ENCODE measurements around the gene INPP5B.
"Not testable (repeated sequence)": the region's sequence is repeated elsewhere in the genome, so short reads cannot be mapped to it uniquely, and the experiment has no call there.

Gene INPP5B

DNA sequence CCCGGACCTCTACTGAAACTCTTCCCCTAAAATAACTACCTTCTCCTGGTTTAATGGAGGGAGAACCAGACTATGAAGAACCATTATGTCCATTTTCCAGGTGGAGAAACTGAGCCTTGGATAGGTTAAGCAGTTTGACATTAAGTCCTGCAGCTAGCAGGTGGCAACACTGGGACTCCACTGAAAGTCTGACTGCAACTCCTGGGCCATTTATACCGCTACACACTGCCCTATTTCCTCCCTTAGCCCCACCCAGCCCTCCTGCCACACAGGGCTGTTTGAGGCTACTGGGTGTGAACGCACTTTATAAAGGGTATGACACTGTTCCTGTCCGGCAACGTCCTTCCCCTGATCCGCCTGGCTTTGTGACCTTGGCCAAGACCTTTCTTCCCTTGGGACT, 511 bp upstream of the INPP5B start:
- no peak for DNase-seq (ENCODE audit: low read depth)

DNA sequence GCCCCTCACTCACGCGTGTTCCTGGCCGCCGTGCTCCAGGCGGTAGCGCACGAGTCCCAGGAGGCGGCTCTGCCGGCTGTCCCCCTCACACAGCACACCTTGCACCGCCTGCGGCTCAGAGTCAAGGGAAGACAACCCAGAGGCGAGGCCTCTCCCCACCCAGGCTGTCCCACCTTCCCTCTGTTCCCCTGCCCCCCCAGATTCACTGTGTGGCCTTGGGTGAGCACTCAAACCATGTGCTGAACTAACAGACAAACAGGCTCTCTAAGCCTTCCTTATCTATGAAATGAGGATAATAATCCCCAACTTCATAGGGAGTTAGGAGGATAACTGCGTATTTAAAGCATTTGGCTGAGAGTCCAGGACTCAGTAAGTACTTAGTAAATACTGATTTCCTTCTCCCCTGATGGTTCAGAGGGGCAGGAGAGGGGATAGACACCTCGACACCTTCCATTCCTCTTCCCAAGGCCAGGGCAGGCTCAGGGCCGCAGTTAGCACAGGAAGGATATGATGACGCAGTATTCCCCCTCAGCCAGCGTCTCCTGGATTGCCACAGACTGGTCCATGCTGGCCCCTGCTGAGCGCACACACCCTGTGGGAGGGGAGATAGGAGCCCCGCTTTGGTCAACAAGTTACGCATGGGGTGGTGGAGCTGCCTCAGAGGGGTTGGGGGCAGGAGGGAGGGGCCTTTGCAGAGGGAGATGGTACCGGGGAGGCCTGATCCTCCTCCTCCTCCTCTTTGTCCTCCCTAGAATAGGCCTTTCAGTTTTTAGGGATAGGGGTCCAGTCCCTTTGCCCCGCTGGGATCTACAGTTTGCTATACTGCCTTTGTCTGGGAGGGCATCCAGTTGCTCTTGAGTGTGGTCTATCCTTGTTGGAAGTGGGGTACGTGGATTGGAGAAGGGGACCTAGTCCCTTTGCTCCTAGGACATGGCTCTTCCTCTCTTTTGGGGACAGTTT, 830 bp downstream of the INPP5B start:
- no peak for DNase-seq (ENCODE audit: low read depth)

DNA sequence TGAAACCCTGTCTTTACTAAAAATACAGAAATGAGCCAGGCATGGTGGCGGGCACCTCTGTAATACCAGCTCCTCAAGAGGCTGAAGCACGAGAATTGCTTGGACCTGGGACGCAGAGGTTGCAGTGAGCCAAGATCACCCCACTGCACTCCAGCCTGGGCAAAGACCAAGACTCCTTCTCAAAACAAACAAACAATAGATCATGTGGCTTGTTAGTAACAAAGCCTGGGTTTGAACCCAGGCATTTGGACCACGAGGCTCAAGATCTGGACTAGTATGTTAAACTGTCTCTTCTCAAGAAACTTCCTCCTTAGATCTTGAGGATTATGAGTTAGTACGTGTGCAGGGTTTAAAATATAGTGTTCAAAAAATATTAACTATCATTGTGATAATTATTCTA, 1.6 kb downstream of the INPP5B start:
- DNase-seq (ENCODE audit: low read depth): no peak

DNA sequence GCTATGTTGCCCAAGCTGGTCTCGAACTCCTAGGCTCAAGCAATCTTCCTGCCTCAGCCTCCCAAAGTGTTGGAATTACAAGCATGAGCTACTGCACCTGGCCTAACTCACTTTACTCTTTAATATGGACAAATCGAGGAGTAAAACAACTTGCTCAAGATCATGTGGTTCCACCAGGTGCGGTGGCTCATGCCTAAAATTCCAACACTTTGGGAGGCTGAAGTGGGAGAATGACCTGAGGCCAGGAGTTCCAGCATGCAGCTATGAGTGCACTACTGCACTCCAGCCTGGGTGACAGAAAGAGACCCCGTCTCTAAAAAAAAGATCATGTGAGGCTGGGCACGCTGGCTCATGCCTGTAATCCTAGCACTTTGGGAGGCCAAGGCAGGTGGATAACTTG, 2.0 kb downstream of the INPP5B start:
- no peak for DNase-seq (ENCODE audit: low read depth)

DNA sequence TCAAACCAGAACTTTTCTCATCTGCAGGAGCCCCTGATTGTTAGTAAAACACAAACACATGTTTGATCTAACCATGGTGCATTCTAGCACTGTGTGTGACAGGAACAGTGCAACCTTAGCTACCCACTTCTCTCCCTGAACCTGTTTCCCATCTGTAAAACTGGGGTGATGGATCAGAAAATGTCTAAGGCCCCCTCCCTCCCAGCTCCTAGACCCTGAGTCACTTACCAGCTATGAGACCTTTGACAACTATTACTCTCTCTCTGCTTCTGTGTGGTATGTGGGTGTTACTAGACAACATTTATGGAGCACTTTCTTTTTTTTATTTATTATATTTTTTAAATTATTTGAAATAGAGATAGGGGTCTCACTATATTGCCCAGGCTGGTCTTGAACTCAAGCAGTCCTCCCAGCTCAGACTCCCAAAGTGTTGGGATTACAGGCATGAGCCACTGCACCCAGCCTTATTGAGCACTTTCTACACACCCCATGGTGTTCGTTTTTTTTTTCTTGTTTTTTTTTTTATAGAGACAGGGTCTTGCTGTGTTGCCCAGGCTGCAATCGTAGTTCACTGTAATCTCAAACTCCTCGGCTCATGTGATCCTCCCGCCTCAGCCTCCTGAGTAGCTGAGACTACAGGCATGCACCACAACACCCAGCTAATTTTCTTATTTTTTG, 2.6 kb downstream of the INPP5B start:
- DNase-seq (ENCODE audit: low read depth): no peak

DNA sequence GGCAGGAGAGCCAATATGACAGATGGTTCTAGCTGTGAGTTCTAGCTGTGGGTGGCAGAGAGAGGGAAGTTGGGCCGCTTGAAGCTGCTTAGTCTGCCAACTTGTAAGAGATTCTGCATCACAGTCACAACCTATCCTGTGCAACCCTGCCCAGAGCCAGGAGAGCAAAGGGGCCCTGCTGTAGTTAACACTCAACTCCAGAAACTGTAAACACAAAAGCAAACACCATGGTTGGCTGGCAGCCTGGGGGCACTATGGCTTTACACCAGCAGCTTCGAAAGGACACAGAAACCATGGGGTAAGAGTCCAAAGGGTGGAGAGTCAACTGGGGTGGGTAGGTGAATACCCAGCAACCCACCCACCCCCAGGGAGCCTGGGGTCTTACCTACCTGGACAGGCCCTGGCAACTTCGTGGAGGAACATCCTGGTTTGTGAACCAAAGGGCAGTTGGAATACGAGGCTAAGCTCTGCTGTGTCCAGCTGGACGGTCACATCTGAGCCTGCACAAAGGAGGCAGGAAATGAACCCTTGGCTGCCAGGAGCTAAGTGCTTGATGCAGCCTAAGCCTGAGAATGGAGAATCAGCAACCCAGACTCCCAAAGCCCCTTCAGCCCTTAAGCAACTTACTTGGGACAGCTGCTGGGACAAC, 6.4 kb downstream of the INPP5B start:
- no peak for DNase-seq (ENCODE audit: low read depth)

DNA sequence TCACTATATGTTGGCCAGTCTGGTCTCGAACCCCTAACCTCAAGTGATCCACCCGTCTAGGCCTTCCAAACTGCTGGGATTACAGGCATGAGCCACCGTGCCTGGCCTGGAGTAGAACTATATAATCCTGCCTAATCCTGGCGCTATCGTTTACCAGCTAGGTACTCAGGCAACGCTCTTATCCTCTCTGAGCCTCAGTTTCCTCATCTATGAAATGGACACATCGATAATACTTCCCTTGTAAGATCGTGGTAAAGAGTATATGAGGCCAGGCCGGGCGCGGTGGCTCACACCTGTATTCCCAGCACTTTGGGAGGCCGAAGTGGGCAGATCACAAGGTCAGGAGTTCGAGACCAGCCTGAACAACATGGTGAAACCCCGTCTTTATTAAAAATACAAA, 10.1 kb downstream of the INPP5B start:
- DNase-seq (ENCODE audit: low read depth): not testable (repeated sequence)

DNA sequence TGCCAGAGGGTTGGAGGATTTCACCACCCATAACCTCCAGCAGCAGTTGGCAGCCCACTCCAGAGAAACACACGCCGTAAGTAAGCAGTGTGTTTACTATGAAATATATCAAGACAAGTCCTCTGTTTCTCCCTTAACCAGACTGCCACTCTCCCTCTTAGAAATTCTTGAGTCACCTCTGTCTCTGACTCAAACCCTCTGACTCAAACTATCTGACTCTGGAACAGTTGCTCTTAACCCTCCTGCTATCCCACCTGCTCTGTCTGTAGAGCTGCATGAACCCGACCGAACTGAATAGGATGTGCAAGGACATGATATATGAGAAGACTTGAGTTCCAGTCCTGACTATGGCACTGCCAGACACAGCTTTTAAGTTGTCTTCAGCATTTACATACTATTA, 14.1 kb downstream of the INPP5B start:
- DNase-seq (ENCODE audit: low read depth): no peak

DNA sequence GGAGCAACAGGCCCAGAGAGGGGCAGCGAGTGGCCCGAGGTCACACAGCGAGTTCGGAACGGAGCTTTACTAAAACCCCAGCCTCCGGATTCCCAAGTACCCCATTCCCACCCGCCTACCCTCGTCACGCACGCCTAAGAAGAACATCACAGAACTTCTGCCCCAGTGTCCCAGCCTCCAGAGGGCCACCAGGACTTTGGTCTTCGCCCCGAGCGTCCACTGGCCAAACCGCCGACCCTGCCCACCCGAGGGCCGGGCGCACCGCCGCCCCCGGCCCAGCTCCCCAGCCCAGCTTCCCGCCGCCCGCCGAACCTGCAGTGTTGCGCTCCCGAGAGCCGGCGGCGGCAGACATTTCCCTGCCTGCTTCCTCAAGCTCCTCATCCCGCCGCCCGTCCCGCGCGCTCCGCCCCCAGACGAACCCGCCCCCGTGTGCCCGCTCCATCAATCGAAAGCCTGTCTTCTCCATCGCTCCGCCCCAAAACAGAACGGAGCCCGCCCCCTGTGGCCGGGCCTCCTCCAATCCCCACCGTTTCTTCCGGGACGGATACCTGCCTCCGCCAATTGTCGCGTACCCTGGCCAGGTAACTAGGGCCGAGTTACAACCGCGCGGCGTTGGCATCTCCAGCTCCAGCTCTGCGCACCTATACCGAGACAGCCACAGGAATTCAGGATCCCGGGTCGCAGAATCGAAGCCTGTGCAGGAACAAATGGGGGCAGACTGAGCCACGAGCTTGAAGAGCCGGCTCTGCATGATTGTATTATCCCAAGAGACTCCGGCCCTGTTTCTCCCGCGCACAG, 15.3 kb downstream of the INPP5B start:
- DNase-seq (ENCODE audit: low read depth): peak; percentile 97

DNA sequence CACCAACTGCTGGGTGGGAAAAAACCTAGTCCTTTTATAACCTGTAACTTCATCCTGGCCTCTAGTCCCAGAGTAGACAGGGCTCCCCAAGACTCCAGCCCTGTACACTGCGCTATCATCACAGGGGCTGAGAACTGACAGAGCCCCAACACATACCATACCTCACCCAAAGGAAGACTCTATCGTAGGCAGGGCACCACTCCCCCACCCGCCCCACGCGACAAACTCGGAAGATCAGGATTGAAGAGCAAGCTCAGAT, 15.8 kb downstream of the INPP5B start:
- DNase-seq (ENCODE audit: low read depth): no peak

DNA sequence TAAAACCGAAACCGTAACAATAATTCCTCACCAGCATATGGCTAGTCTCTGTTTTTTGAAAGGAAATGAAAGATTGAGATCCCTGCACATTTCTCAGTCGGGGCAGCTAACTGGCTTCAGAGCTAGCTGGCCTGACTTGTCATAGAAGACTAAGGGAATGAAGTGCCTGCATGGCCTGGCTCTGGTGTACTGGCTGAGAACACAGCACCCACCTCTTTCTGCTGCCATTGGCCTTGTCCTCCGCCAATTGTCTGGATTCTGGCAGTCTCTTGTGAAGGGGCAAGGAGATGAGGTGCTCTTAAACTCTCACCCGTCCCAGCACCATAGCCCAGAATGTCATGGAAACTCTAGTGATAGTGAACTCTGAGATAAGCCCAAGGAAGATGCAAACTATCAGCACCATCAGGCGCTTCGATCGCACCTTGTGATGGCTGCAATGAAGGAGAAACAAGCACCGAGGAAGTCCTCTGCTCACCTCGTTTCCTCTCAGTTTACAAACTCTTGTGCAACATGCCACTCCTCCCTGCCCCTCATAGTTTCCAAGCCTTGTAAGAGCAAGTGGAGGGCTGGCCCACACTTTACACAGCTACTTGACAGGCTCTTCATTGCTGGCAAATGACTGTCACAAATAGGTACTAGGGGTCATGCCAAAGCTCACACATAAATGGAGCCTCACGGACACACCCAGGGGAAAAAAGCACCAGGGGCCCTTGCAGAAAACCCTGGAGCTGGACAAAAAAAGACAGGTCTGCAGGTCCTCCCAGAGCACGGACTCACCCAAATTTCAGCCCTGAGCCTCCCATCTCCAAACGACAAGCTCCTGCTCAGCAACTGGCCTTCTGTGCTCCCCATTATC, 16.4 kb downstream of the INPP5B start:
- DNase-seq (ENCODE audit: low read depth): peak; percentile 25

DNA sequence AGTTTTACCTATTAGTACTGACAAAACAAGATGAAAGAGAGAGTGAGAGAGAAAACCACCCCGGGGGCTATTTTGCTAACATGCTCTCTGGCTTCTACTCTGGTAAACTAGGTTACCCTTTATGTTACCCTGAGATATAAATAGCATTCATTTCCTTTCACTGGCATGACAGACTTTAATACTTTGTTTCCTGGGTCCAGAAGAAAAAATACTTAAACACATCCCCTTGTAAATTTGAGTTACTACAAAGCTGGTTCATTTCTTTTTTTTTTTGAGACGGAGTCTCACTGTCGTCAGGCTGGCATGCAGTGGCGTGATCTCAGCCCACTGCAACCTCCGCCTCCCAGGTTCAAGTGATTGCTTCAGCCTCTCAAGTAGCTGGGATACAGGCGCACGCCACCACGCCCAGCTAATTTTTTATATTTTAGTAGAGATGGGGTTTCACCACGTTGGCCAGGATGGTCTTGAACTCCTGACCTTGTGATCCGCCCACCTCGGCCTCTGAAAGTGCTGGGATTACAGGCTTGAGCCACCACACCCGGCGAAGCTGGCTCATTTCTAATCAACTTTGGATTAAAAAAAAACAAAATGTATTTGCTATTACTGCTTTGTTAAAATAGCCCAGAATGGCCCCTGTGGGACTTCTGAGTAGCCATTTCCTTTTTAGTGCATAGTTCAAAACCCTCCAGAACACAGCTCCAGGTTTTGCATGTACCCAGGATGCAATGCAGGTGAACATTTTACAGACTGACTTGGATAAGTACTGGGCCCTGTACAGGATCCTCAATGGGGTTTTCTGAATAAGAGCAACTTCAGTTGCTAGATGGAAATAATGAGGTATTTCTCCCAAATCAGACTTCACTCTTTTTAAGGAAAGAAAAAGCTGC, 20.6 kb downstream of the INPP5B start:
- DNase-seq (ENCODE audit: low read depth): no peak

DNA sequence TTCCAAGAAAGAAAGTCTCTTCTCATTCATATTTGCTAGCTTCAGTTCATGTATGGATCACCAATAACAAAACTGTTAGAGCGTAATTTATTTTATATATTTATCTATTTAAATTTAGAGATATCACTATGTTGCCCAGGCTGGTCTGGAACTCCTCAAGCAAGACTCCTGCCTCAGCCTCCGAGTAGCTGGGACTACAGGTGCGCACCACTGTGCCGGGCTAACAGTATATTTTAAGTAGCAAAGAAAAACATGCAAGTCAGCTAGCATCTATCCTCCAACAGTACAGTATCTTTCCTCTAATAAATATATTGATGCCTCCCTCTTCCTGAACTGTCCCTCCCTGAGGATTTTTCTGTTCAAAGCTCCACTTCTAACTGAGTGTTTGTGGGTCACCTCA, 21.5 kb downstream of the INPP5B start:
- DNase-seq (ENCODE audit: low read depth): no peak

DNA sequence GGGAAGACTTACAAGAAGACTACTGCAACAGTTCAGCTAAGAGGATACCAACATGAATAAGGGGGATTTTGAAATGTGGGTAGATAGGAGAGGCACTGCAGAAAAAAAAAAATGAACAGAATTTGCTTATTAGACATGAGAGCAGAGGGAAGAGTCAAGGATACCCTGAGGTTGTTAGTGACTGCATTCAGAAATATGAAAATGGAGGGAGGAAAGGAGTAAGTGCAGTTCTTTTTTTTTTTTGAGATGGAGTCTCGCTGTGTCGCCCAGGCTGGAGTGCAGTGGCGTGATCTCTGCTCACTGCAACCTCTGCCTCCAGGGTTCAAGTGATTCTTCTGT, 23.3 kb downstream of the INPP5B start:
- DNase-seq (ENCODE audit: low read depth): no peak

DNA sequence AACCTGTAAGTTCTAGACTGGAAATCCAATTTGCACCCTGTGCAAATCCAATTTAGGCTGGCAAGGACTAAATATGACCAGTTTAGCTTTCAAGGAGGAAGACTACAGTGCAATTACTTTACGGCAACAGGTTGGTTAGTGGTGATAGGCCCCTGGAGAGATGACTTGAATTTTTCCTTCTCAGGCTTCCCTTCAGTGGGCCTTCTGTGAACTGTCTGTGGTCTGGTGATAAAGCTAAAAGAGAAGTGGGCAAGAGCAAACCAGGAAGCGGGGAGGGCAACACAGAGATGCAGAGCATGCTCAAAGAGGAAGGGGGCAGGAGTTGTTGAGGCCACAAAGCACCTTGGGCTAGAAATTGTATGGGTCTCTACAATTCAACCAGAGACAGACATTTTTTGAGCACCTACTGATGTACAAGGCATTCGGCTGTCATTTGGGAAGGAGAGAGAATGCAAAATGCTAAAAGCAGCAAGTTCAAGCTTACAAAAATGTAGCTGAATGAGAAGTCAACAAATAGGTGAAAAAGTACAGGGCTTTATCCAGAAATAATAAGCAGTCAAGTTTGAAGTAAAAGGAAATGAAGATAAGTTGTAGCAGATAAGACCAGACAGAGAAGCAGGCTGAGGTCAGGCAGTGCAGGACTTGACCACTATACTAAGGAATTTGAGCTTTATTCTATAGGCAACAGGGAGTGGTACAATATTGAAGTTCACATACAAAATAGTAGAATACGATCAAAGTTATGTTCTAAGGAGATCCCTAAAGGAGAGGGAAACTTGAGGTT, 23.9 kb downstream of the INPP5B start:
- DNase-seq (ENCODE audit: low read depth): no peak

DNA sequence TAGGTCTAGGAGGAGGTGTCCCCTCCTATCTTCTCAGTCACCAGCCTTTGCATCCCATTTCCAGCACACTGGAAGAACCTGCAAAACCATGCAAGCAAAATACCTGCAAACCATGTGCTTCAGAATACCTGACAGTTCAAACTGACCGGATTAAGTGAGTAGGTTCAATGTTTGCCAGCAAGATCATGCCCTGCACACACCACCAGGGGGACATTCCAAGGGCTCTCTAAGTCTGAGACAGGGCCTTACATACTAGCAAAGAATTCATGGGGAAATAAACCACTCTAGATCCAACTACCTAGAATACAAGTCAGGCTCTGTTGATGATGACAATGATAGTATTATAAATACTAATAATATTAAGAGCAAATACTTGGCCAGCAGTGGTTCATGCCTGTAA, 27.6 kb downstream of the INPP5B start:
- no peak for DNase-seq (ENCODE audit: low read depth)

DNA sequence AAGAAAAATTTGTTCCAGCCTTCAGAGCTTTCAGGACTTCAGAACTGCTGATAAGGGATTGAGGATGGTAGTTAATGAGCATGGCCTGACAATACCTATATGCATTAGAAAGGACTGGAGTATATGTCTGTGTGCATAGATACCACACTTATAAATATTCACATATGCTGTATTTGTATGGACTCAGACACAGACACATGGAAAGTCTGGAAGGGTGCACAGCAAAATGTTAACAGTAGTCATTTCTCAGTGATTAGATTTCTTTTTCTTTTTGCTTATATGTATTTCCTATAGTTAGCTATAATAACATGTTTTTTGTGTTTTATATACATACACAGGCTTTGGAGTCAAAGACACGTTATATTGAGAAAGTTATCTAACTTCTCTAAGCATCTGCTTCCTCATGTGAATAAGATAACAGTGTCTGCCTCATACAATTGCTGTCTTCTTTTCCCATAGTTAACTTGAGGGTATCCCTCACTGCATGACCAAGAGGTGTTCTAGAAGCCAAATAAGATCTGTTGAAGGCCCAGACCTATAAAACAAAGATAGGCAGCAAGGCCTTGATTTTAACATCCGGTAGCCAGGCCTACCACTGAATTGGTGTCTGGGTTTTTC, 31.3 kb downstream of the INPP5B start:
- no peak for DNase-seq (ENCODE audit: low read depth)

DNA sequence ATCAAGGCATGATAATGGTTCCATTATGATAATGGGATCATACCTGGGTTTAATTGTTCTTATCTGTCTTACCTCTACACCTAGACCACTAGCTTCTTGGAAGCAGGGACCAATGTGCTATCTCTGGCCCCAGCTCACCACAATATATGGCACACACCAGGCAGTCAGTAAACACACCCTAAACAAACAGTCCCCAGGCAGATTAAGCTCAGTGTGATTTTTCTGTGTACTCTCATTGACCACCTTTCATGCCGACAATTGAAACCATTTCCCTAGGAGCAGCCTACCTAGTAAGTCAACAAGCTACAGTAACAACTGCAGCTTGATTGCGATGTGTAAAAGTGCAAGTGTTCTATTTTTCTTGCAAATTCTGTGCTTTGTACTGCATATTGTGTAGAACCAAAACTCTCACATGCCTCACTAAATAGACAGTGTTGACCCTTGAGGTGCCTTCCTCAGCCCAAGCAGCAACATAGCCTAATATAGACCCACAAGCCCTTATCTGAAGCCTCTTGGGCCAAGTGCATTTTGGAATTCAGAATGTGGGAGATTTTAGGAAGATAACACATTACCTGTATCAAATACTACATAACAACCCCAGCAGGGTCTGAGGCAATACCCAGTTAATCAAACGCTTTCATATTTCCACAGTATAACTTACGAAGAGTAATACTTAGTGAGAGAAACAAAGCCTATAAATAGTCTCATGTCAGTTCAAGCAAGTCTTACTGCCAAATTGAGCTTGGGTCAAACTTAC, 32.0 kb downstream of the INPP5B start:
- no peak for DNase-seq (ENCODE audit: low read depth)

DNA sequence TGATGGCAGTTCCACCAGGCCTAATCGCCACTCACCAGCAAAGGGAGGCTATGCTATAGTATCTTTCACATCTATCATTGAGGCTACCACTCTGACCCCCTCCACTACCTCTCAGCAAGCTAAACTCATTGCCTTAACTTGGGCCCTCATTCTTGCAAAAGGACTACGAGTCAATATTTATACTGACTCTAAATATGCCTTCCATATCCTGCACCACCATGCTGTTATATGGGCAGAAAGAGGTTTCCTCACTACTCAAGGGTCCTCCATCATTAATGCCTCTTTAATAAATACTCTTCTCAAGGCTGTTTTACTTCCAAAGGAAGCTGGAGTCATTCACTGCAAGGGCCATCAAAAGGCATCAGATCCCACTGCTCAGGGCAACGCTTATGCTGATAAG, 35.4 kb downstream of the INPP5B start:
- not testable (repeated sequence) for DNase-seq (ENCODE audit: low read depth)
